GM06990 (cell line): ENCODE results near the gene RRP1.

Experiments
- DNase-seq: peaks from one replicate; pipeline ENCODE4 v3.0.0-alpha.2; 2011; ENCODE audit not compliant: insufficient read length; ENCODE audit errors: extremely low read depth
- H3K27me3 ChIP-seq: replicated peaks from 2 replicates; pipeline ENCODE4 v1.6.0; 2011; ENCODE audit warnings: low read length; ENCODE audit not compliant: control insufficient read depth, insufficient read depth
- H3K36me3 ChIP-seq: 2 replicates; pipeline ENCODE4 v1.5.1; 2011; ENCODE audit warnings: low read length; ENCODE audit not compliant: control insufficient read depth, insufficient read depth
- H3K4me3 ChIP-seq: replicated peaks from 2 replicates; pipeline ENCODE4 v1.5.1; 2011; ENCODE audit warnings: low read depth, mild to moderate bottlenecking, control low read depth, low read length
- CTCF ChIP-seq: IDR thresholded peaks from 2 replicates; pipeline ENCODE4 v1.5.1; 2011; ENCODE audit warnings: low read length, control low read depth, mild to moderate bottlenecking, inconsistent platforms; ENCODE audit not compliant: insufficient read depth, poor library complexity, severe bottlenecking

RRP1 gene

DNA sequence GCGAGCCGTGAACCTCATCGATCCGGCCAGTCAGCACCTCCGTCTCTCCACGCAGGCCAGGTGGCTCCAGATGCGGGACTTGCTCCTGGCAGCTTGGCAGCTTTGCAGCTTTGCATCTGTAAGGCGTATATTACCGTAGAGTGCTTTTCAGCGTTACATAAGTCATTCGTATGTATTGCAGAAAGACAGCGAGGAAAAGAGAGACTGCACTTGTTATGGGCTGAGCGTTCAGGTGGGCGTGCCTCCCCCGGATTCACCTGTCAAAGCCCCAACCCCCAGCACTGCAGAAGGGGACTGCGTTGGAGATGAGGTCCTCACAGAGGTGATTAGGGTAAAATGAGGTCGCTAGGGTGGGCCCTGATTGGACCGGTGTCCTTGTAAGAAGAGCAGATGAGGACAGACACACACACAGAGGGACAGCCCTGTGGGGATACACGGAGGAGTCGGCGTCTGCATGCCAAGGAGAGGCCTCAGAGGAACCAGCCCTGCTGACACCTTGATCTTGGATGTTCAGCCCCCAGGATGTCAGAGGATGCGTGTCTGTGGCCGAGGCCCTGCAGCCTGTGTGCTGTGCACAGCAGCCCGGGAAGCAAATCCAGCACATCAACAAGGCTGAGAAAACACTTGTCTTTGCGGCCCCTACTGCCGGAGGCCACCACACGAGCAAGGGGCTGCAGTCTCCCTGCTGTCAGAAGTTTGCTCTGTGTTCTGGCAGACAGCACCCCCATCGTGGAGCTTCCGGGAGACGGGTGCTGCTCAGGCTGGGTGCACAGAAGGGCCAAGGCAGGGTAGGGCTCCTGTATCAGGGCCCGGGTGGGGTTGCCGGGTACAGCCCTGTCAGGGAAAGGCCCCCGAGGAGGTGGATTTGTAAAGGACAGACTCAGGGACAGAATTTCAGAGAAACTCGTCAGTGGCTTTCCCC lies 64.7 kb downstream of the RRP1 start:
- Histone ChIP-seq H3K4me3 (no peak overlapping the region), H3K36me3 (no peaks in the 10 kb centered on the region), H3K27me3 (no peaks in the 10 kb centered on the region)
- DNase-seq, result no peak
- no peak for TF ChIP-seq CTCF
